Hepatocyte (in vitro differentiated cells): ENCODE measurements around the gene CCDC93.

Source experiments
- EZH2 ChIP-seq: fragments of 200-600 bp; sonication (generic); IDR thresholded peaks from 2 replicates; pipeline ENCODE4 v1.6.1; 2016; ENCODE audit warnings: antibody characterized with exemption, mild to moderate bottlenecking, borderline replicate concordance
- EZH2phosphoT487 ChIP-seq: fragments of 200-600 bp; sonication (generic); IDR thresholded peaks from one replicate; pipeline ENCODE4 v1.6.1; 2018; ENCODE audit warnings: antibody characterized with exemption, mild to moderate bottlenecking, low read depth, moderate library complexity; ENCODE audit not compliant: unreplicated experiment, severe bottlenecking
- TF ChIP-seq, protein P1 (sequence below): fragments of 200-600 bp; sonication (generic); IDR thresholded peaks from 2 replicates; pipeline ENCODE4 v1.5.1; 2016; ENCODE audit warnings: antibody characterized with exemption, mild to moderate bottlenecking; ENCODE audit not compliant: poor library complexity

DNA sequence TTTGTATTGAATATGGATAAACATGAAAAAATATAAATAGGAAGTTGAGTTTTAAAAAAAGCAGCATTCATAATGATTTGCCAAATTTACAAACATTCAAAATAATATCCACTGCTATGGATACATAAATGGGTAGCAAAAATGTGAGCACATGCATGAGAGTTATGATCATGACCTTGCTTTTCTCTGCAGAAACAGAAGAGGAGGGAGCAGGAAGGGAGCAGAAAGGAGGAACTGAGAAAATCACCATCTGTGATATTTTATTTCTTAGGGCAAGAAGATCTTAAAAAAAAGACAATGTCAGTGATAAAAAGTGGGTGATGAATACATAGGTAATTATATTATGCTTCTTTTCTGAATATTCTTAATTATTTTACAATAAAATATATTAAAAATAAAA is 17.7 kb upstream of the CCDC93 start:
- TF ChIP-seq, protein P1, sequence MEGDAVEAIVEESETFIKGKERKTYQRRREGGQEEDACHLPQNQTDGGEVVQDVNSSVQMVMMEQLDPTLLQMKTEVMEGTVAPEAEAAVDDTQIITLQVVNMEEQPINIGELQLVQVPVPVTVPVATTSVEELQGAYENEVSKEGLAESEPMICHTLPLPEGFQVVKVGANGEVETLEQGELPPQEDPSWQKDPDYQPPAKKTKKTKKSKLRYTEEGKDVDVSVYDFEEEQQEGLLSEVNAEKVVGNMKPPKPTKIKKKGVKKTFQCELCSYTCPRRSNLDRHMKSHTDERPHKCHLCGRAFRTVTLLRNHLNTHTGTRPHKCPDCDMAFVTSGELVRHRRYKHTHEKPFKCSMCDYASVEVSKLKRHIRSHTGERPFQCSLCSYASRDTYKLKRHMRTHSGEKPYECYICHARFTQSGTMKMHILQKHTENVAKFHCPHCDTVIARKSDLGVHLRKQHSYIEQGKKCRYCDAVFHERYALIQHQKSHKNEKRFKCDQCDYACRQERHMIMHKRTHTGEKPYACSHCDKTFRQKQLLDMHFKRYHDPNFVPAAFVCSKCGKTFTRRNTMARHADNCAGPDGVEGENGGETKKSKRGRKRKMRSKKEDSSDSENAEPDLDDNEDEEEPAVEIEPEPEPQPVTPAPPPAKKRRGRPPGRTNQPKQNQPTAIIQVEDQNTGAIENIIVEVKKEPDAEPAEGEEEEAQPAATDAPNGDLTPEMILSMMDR, result no peak
- TF ChIP-seq EZH2 (no peak), EZH2phosphoT487 (no peak)
